HG03521 (cell line): ENCODE measurements around the gene ALDOA.
"Not testable (repeated sequence)": the region's sequence is repeated elsewhere in the genome, so short reads cannot be mapped to it uniquely, and the experiment has no call there.

Experiments
- ATAC-seq: cut with Tn5 transposase; IDR thresholded peaks from one replicate; pipeline ENCODE4 v1.9.1; 2021; ENCODE audit warnings: mild to moderate bottlenecking, moderate library complexity; ENCODE audit not compliant: unreplicated experiment

Gene ALDOA

DNA sequence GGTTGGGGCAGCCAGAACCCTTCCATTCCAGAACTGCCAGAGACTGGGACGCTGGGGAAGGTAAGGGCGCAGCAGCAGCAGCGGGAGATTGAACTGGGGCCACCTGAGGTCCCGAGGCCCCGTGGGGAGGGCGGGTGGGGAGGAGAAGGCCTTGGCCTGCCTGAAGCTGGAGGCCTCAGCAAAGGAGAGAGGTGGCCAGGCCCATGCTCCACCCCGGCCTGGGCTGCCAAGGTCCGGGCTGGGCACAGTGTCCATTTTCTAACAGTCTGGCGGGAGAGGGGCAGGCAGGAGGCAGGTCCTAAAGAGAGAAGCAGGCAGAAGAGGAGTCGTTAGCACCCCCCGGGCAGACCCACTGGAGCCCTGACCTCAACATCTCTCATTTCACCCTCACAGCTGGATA, 48.9 kb downstream of the ALDOA start:
- no peak for ATAC-seq

DNA sequence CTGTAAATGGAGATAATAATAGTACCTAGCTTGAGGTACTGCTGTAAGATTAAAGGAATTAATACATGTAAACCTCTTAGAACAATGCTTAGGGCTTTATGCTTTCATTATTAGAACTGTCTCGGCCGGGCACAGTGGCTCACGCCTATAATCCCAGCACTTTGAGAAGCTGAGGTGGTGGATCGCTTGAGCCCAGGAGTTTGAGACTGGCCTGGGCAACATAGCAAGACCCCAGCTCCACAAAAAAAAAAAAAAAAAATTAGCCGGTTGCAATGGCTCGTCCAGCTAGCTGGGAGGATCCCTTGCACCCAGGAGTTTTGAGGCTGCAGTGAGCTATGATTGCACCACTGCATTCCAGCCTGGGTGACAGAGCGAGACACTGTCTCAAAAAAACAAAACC, 49.3 kb downstream of the ALDOA start:
- ATAC-seq, result not testable (repeated sequence)

GRCh38 chr16:30115238-30115637, 49.7 kb downstream of the ALDOA start:
- ATAC-seq, result no peak

GRCh38 chr16:30116291-30117207, 51.0 kb downstream of the ALDOA start:
- no peak for ATAC-seq

DNA sequence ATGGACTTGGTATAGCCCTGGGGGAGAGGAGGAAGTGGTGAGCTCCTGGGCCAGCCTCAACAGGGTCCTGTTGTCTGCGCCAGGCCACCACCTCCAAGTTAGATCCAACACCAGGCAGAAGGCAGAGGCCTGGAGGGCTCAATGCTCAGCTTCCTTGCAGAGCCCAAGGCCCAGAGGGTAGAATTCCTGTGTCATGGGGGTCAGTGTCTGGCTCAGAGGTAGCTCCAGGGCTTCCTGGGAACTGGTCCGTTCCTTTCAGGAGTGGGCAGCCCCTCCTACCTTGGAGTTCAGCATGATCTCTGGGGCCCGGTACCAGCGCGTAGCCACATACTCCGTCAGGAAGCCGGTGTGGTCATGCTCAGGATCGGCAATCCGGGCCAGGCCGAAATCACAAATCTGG, 52.2 kb downstream of the ALDOA start:
- ATAC-seq, result no peak

DNA sequence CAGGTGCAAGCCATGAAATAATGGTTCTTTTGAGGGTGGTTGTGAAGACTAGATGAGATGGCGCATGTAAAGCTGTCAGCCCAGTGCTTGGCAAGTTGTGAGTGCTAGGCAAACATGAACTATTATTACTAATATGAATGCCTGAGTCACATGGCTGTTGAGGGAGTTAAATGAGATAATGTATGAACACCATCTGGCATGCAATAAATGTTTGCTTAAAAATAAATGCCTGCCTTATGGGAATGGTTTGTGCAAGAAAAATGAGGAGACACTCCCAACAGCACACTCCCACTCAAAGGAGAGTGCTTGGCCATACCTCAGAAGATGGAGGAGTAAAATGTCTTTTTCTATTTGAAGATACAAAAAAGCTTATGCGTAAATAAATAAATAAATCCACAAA, 53.9 kb downstream of the ALDOA start:
- no peak for ATAC-seq
